CD4-positive, alpha-beta T cell treated with Interleukin-2 at 100 ng/mL for 4 hours (primary cell): ENCODE measurements around the gene FBXO47.

Source experiments
- DNase-seq: peaks from one replicate; pipeline ENCODE4 v3.0.0-alpha.2; 2020; ENCODE audit warnings: low spot score

FBXO47 gene

DNA sequence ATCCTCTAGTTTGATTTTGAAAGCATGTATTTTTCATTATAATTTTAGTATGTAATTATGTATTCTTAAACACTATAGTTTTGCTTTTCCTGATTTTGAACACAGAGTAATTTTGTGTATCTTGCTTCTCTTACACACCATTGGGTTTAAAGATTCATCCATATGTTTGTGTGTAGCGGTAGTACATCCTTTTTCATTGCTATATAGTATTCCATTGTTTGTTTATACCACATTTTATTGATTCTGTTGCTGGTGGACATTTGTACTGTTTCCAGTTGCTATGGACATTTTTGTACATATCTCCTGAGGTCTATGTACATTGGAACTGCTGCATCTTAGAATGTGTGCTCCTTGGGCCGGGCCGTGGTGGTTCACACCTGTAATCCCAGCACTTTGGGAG, 62.3 kb downstream of the FBXO47 start:
- no peak for DNase-seq

- no peak for DNase-seq
These were observed 63.8 kb downstream of the FBXO47 start for GRCh38 chr17:38903404-38903803.

DNA sequence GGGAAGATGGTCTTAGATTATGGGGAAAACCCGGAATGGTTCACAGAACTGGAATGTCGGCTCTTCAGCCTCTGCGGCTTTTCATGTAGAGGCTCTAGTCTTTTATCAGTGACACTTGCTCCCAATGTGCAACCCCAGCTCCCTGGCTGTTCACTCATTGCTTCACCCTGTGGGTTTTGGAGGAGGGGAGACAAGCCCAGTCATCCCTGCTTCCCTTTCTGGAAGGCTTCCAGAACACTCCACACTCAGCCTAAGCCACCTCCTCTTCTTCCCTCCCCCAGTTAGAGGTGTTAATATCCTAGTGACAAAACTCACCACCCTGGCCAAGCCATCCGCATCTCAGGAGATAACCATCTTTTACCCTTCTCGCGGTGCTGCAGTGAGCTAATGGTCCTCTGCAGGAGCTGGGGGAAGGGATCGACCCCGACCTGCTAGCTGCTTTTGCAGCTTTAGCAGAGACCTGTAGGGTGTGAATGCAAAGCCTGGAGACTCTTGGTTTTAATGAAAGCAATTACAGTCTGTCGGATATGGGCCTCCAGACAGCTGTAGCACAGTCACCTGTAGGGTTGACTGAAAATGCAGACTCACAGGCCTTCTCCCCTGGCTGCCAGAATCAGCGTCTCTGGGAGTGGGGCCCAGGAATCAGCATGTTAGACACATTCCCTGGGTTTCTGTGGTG, 66.1 kb downstream of the FBXO47 start:
- peak; percentile 58 for DNase-seq

DNA sequence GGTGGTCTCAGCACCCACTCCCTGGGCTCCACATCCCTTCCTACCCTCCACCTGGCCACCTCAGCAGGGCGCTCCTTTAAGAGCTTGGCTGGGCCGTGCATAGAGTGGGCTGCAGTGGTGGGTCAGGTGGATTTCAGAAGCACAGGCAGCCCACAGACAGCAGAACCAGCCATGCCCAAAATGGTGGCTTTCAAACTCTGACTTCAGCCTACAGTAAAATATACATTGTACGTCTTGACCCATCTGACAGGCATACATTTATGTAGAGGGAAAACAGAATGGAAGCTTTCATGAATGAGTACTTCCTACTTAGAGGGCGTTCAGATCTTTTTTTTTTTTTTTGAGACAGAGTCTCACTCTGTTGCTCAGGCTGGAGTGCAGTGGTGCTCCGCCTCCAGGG, 67.8 kb downstream of the FBXO47 start:
- DNase-seq, result no peak

DNA sequence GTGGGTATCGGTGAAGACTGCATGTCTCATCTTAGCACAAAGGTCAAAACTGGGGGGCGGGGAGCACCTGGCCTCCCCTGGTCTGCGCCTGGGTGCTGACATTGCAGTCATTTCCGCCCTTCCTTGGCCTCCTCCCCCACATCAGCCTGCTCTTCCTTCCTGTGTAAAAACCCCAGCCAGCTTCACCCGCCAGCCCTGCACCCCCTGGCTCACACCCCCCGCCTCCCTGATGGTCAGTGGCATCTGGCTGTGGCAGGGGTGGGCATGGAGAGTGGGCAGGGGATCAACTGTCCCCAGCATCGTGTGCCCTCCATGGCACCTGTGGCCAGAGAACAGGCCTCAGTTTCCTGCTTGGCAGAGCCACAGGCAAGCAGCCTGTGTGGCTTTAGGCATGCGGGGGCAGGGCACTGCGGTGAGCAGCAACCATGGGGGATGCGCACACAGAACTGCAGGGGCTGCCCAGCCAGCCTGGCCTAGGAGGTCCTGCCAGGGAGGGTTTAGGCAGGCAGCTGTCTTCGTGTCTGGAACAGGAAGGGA, 68.3 kb downstream of the FBXO47 start:
- DNase-seq, result peak; percentile 88

GRCh38 chr17:38898291-38898679, 68.9 kb downstream of the FBXO47 start:
- DNase-seq, result no peak

DNA sequence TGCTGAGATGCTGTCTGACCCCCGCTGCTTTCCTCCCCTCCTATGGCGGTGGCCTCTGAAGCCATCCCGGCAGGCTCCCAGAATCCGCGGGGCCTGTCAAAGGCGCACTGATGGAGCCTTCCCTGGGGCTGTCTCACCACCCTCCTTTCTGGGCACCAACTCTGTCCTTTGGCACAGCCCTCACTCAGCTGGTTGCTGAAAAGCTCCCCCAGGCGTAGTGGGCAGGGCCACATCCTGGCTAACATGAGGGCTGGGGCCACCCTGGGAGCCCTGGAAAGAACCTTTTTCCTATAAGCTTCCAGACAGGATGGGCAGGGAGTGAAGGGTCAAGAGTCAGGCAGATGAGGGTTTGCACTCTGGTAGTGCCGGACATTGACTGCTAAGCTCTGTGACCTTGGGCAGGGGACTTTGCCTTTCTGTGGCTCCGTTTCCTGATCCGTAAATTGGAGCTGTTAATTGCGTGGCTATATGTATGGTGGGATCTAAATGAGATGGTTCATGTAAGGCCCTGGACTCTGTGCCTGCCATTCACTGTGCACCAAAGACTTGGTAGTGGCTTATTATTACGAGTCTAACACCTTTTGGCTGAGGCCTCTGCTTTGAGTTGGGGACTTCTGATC, 69.4 kb downstream of the FBXO47 start:
- DNase-seq, result no peak

DNA sequence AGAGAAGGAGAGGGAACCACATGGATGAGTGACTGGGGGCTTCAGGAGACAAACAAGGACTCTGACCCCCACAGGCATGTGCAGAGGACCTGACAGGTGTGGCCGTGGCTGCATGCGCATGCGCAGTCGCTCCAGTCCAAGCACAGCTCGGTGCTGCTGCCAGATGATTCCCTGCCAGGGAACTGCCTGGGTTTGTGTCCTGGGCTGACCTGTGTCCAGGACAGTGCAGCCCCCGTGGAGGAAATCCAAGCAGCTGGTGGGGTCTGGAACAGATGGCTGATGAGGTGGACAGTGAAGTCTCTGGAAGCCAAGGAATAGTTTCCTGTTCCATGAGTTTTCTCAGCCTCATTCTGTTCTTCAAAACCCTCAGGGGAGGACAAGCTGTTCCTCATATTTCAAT, 70.0 kb downstream of the FBXO47 start:
- DNase-seq, result no peak

DNA sequence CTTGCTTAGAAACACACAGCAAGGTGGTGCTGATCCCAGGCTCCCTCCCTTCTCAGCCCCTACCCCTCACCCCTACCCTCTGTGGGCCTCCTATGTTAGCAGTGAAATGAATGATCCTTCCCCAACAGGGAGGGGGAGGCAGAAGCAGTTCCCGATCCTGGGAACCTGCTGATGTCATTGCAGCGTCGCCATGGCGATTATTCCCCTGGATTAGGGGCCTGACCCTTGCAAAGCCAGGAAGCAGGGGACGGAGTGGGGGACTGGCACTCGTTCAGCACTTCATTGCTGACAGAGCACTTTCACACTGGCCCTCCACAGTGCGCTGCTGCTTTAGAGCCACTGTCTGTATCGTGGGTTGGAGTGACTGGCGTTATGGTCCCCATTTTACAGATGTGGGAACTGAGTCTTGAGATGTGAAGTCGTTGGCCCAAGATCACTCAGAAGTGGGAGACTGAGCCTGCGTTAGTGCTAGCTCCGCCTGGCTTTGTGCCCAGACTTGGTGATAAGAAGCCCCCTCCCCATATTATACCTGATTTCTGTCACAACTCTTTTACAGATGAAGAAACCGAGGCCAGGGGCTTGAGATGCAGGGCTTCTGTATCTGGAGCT, 70.8 kb downstream of the FBXO47 start:
- no peak for DNase-seq

GRCh38 chr17:38894276-38894675, 72.9 kb downstream of the FBXO47 start:
- no peak for DNase-seq

DNA sequence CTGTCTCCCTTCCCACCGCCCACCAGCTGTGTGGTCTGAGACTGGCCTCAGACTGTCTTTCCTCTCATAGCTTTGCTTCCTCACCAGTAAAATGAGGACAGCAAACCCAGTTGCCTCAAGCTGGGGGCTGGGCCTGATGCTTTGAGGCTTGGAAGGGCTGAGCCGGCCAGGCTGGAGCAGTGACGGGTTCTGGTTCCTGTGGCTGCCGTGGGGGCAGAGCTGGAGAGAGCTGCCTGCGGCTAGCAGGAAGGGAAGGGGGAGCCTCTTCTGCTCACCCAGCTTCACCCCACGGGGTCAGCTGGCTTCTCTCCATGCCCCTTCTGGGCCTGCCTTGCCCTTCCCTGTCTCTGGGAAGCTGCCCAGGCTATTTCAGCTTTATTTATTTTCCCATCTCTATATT, 73.6 kb downstream of the FBXO47 start:
- DNase-seq, result peak; percentile 35

- DNase-seq, result no peak
These were observed 74.1 kb downstream of the FBXO47 start for GRCh38 chr17:38893113-38893512.

DNA sequence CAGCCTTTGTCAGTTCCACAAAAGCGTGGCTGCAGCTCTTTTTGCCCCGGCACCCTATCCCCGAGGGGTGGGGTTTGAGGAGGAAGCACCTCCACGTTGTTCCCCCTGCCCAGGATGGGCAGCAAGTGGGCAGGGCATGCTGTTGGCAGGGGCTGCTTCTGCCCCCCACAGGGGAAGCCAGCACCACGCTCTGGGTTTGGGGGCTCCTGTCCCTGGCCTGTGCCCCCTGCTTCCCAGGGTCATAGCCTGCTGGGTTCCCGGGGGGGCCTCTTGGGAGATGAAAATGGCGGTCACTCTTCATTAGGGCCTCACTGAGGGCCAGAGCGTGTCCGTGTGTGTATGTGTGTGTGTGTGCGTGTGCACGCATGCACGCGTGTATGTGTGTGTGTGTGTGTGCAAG, 74.6 kb downstream of the FBXO47 start:
- no peak for DNase-seq

DNA sequence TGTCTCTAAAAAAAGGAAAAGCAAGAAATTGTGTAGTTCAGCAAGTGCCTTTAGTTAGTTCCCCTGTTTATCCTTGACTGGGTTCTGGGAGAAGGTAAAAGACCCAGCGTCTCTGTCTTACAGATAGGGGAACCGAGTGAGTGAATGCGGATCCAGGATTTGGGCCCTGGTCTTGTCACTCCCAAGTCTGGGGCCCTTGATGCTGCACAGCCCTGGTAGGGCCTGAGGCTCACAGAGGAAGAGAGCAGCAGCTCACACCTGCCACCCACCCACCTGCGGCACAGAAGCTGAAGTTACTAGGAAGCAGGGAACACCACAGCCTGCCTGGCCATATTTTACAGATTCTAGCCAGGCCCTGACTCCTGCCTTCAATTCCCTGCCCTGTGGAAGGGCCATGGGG, 75.1 kb downstream of the FBXO47 start:
- DNase-seq, result no peak

DNA sequence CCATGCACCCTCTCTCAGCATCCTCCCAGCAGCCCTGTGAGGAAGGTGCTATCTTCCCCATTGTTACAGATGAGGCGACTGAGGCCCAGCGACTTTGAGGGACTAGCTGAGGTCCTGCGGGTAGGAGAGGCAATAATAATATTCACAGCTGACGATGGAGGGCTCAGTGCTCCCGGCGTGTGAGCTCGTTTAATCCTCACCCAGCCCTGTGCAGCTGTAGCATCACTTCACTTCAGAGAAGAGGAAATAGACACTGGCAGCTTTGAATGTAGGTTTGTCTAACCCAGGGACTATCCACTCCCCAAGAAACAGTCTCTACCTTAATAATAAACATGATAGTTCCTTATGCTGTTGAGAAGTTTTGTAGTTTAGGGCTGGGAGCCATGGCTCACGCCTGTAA, 75.8 kb downstream of the FBXO47 start:
- DNase-seq, result no peak

GRCh38 chr17:38890410-38890746, 76.8 kb downstream of the FBXO47 start:
- no peak for DNase-seq

GRCh38 chr17:38889745-38890409, 77.3 kb downstream of the FBXO47 start:
- DNase-seq, result no peak

GRCh38 chr17:38888842-38889241, 78.4 kb downstream of the FBXO47 start:
- no peak for DNase-seq

- no peak for DNase-seq
These were observed 80.6 kb downstream of the FBXO47 start for GRCh38 chr17:38886643-38887010.
